Activated naive CD8-positive, alpha-beta T cell (primary cell): ENCODE results near the gene FIBCD1.

ENCODE experiments used
- H3K27ac Mint-ChIP-seq: one replicate; pipeline ENCODE4 v1.8.0; 2021; ENCODE audit warnings: mixed read lengths
- H3K27me3 Mint-ChIP-seq: one replicate; pipeline ENCODE4 v1.8.0; 2021; ENCODE audit warnings: mixed read lengths
- H3K36me3 Mint-ChIP-seq: one replicate; pipeline ENCODE4 v1.8.0; 2021; ENCODE audit warnings: mixed read lengths
- H3K4me1 Mint-ChIP-seq: one replicate; pipeline ENCODE4 v1.8.0; 2021; ENCODE audit warnings: low read depth, mixed read lengths
- H3K4me3 Mint-ChIP-seq: one replicate; pipeline ENCODE4 v1.8.0; 2021; ENCODE audit warnings: mild to moderate bottlenecking, mixed read lengths
- H3K9me3 Mint-ChIP-seq: one replicate; pipeline ENCODE4 v1.8.0; 2021; ENCODE audit warnings: low read depth, mixed read lengths

Gene FIBCD1

GRCh38 chr9:130872093-130872492, 67.0 kb downstream of the FIBCD1 start:
- H3K27ac Mint-ChIP-seq: no peak overlapping the region
- H3K9me3 Mint-ChIP-seq: no peaks in the 10 kb centered on the region
- H3K36me3 Mint-ChIP-seq: peaks cover 5% of the 10 kb centered on the region
- H3K4me1 Mint-ChIP-seq: no peaks in the 10 kb centered on the region
- H3K27me3 Mint-ChIP-seq: no peaks in the 10 kb centered on the region
- no peak overlapping the region for H3K4me3 Mint-ChIP-seq

- H3K27me3 Mint-ChIP-seq: no peaks in the 10 kb centered on the region
- peaks cover 5% of the 10 kb centered on the region for H3K36me3 Mint-ChIP-seq
- no peak overlapping the region for H3K4me3 Mint-ChIP-seq
- H3K9me3 Mint-ChIP-seq: no peaks in the 10 kb centered on the region
- no peak overlapping the region for H3K27ac Mint-ChIP-seq
- no peaks in the 10 kb centered on the region for H3K4me1 Mint-ChIP-seq
Measured at GRCh38 chr9:130871395-130872062, 67.5 kb downstream of the FIBCD1 start.

GRCh38 chr9:130870491-130871381, 68.3 kb downstream of the FIBCD1 start:
- H3K36me3 Mint-ChIP-seq: peaks cover 5% of the 10 kb centered on the region
- H3K9me3 Mint-ChIP-seq: no peaks in the 10 kb centered on the region
- no peak overlapping the region for H3K27ac Mint-ChIP-seq
- no peak overlapping the region for H3K4me3 Mint-ChIP-seq
- H3K27me3 Mint-ChIP-seq: no peaks in the 10 kb centered on the region
- H3K4me1 Mint-ChIP-seq: peaks cover 2% of the 10 kb centered on the region

GRCh38 chr9:130869250-130869649, 69.8 kb downstream of the FIBCD1 start:
- Mint-ChIP-seq H3K4me3 (no peak overlapping the region), H3K9me3 (no peaks in the 10 kb centered on the region), H3K27me3 (no peaks in the 10 kb centered on the region), H3K36me3 (peaks cover 2% of the 10 kb centered on the region), H3K27ac (no peak overlapping the region), H3K4me1 (peaks cover 2% of the 10 kb centered on the region)

- Mint-ChIP-seq H3K27me3 (no peaks in the 10 kb centered on the region), H3K4me3 (no peak overlapping the region), H3K4me1 (peaks cover 2% of the 10 kb centered on the region), H3K9me3 (no peaks in the 10 kb centered on the region), H3K27ac (no peak overlapping the region), H3K36me3 (peaks cover 2% of the 10 kb centered on the region)
Measured at GRCh38 chr9:130868230-130868629, 70.8 kb downstream of the FIBCD1 start.

- H3K27ac Mint-ChIP-seq: no peak overlapping the region
Measured at GRCh38 chr9:130867556-130867955, 71.5 kb downstream of the FIBCD1 start.

GRCh38 chr9:130866474-130866965, 72.5 kb downstream of the FIBCD1 start:
- Mint-ChIP-seq H3K36me3 (peaks cover 2% of the 10 kb centered on the region), H3K27ac (no peak overlapping the region), H3K9me3 (no peaks in the 10 kb centered on the region)

More at GRCh38 chr9:130867556-130867955, 71.5 kb downstream of the FIBCD1 start:
- Mint-ChIP-seq H3K27me3 (no peaks in the 10 kb centered on the region), H3K9me3 (no peaks in the 10 kb centered on the region), H3K4me1 (peaks cover 2% of the 10 kb centered on the region), H3K4me3 (no peak overlapping the region), H3K36me3 (peaks cover 2% of the 10 kb centered on the region)

GRCh38 chr9:130865921-130866320, 73.1 kb downstream of the FIBCD1 start:
- Mint-ChIP-seq H3K36me3 (peaks cover 2% of the 10 kb centered on the region), H3K4me3 (no peak overlapping the region), H3K27ac (no peak overlapping the region), H3K4me1 (peaks cover 2% of the 10 kb centered on the region), H3K27me3 (no peaks in the 10 kb centered on the region), H3K9me3 (no peaks in the 10 kb centered on the region)

More at GRCh38 chr9:130866474-130866965, 72.5 kb downstream of the FIBCD1 start:
- Mint-ChIP-seq H3K4me3 (no peak overlapping the region), H3K27me3 (no peaks in the 10 kb centered on the region), H3K4me1 (peaks cover 2% of the 10 kb centered on the region)

- Mint-ChIP-seq H3K27me3 (no peaks in the 10 kb centered on the region), H3K27ac (no peak overlapping the region), H3K4me1 (peaks cover 2% of the 10 kb centered on the region), H3K36me3 (peaks cover 2% of the 10 kb centered on the region), H3K4me3 (no peak overlapping the region), H3K9me3 (no peaks in the 10 kb centered on the region)
Measured at GRCh38 chr9:130864541-130864940, 74.5 kb downstream of the FIBCD1 start.

GRCh38 chr9:130862747-130863146, 76.3 kb downstream of the FIBCD1 start:
- no peaks in the 10 kb centered on the region for H3K9me3 Mint-ChIP-seq
- H3K4me1 Mint-ChIP-seq: peaks cover 2% of the 10 kb centered on the region
- no peak overlapping the region for H3K4me3 Mint-ChIP-seq
- H3K27ac Mint-ChIP-seq: no peak overlapping the region
- H3K36me3 Mint-ChIP-seq: peaks cover 2% of the 10 kb centered on the region
- no peaks in the 10 kb centered on the region for H3K27me3 Mint-ChIP-seq

GRCh38 chr9:130862217-130862616, 76.8 kb downstream of the FIBCD1 start:
- Mint-ChIP-seq H3K27me3 (no peaks in the 10 kb centered on the region), H3K9me3 (no peaks in the 10 kb centered on the region), H3K27ac (no peak overlapping the region), H3K4me1 (peaks cover 2% of the 10 kb centered on the region), H3K36me3 (peaks cover 2% of the 10 kb centered on the region), H3K4me3 (no peak overlapping the region)

GRCh38 chr9:130861372-130862180, 77.5 kb downstream of the FIBCD1 start:
- peaks cover 2% of the 10 kb centered on the region for H3K4me1 Mint-ChIP-seq
- no peaks in the 10 kb centered on the region for H3K9me3 Mint-ChIP-seq
- peaks cover 2% of the 10 kb centered on the region for H3K36me3 Mint-ChIP-seq
- H3K4me3 Mint-ChIP-seq: no peak overlapping the region
- H3K27me3 Mint-ChIP-seq: no peaks in the 10 kb centered on the region
- no peak overlapping the region for H3K27ac Mint-ChIP-seq

- Mint-ChIP-seq H3K27me3 (no peaks in the 10 kb centered on the region), H3K4me1 (no peaks in the 10 kb centered on the region), H3K27ac (no peak overlapping the region), H3K9me3 (no peaks in the 10 kb centered on the region), H3K36me3 (peaks cover 2% of the 10 kb centered on the region), H3K4me3 (no peak overlapping the region)
Measured at GRCh38 chr9:130860458-130861316, 78.4 kb downstream of the FIBCD1 start.
